ENCODE data around the gene HBA1. TPM values are rescaled to one million over a fixed set of nuclear protein-coding genes. Genes with fewer than 3 reads are reported as not detected.
A peak's percentile ranks its signal among the peaks of the same experiment; 100 is the strongest.
"Not testable (repeated sequence)": the region's sequence is repeated elsewhere in the genome, so short reads cannot be mapped to it uniquely, and the experiment has no call there.

The HBA1 gene
- total RNA-seq, 1 donor: not detected

DNA sequence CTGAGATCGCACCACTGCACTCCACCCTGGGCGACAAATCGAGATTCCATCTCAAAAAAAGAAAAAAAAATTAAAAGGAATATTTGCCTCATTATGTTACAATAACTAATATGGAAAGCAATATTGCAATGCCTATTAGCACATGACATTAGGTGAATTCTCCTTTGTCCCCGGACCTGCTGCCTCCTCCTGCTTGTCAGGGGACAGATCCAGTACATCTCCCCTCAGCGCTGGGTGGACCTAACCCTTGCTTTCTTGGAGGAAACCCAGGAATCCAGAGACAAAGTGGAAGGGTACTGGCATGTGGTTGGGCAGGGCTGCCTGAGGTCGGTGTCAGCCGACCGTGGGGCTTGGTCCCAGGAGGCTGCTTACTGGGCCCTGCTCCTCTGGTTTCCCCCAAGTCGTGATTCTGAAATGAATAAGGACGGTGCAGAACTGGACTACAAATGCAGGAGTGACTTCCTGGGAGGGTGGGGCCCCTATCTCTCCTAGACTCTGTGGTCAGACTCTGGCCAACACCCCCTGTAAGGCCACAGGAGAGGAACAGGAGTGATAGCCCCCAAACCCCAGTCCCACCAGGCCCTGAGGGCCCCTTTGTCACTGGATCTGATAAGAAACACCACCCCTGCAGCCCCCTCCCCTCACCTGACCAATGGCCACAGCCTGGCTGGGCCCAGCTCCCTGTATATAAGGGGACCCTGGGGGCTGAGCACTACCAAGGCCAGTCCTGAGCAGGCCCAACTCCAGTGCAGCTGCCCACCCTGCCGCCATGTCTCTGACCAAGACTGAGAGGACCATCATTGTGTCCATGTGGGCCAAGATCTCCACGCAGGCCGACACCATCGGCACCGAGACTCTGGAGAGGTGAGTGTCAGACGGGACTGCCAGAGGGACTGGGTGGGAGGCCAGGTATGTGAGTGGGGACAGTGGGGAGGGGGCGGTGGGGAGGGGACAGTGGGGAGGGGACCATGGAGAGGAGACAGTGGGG lies 24.0 kb upstream of the HBA1 start, which contains the start of gene HBZ:
Gene HBZ, plus strand, starts transcription at position 504 of the 988 bp plus-strand sequence. Its CDS starts 266 bp downstream, at position 770.
- TF ChIP-seq, protein P1, sequence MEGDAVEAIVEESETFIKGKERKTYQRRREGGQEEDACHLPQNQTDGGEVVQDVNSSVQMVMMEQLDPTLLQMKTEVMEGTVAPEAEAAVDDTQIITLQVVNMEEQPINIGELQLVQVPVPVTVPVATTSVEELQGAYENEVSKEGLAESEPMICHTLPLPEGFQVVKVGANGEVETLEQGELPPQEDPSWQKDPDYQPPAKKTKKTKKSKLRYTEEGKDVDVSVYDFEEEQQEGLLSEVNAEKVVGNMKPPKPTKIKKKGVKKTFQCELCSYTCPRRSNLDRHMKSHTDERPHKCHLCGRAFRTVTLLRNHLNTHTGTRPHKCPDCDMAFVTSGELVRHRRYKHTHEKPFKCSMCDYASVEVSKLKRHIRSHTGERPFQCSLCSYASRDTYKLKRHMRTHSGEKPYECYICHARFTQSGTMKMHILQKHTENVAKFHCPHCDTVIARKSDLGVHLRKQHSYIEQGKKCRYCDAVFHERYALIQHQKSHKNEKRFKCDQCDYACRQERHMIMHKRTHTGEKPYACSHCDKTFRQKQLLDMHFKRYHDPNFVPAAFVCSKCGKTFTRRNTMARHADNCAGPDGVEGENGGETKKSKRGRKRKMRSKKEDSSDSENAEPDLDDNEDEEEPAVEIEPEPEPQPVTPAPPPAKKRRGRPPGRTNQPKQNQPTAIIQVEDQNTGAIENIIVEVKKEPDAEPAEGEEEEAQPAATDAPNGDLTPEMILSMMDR (IDR thresholded peaks at IDR 0.05; ENCODE audit: insufficient read depth, low read length): no peak
- no peak within 1 kb of the TSS for H3K4me3 ChIP-seq (ENCODE audit: low read depth, low read length)
- DNase-seq (ENCODE audit: low read depth): no peak

DNA sequence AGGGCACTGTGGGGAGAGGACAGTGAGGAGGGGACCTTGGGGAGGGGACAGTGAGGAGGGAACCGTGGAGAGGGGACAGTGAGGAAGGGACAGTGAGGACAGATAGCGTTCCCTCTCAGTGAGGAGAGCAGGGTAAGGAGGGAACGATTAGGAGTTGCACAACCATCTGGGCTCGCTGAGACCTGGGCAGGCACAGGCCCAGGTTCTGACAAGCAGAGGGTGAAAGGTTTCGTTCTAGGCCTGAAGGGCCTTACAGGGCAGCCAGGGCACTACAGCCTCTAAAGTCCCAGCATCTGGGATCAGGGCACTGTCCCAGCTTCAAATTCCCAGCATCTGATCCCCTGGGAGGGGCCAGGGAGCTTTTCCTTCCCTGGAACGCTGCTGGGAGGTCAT lies 23.4 kb upstream of the HBA1 start:
- DNase-seq (ENCODE audit: low read depth): not testable (repeated sequence)

DNA sequence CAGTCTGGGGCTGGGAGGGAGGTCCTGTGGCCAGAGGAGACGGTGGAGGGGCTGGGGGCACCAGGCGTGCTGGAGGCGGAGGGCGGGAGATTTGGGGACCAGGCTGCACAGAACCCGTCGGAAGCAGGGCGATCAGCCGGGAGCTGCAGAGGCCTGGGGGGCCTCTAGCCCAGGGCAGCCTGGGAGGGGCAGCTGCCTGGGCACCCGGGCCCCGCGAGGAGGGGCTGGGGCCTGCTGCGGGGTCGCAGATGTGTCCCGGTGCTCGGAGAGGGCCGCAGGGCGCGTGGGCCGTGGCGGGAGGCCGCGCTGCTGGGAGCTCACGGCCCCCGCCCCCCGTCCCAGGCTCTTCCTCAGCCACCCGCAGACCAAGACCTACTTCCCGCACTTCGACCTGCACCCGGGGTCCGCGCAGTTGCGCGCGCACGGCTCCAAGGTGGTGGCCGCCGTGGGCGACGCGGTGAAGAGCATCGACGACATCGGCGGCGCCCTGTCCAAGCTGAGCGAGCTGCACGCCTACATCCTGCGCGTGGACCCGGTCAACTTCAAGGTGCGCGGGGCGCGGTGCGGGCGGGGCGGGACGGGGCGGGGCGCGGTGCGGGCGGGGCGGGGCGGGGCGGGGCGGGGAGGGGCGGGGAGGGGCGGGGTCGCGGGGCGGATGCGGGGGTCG lies 22.8 kb upstream of the HBA1 start:
- H3K4me3 ChIP-seq (ENCODE audit: low read depth, low read length); DNase-seq (ENCODE audit: low read depth): not testable (repeated sequence)

More for the DNA sequence above, 23.4 kb upstream of the HBA1 start:
- H3K4me3 ChIP-seq (ENCODE audit: low read depth, low read length): not testable (repeated sequence)

DNA sequence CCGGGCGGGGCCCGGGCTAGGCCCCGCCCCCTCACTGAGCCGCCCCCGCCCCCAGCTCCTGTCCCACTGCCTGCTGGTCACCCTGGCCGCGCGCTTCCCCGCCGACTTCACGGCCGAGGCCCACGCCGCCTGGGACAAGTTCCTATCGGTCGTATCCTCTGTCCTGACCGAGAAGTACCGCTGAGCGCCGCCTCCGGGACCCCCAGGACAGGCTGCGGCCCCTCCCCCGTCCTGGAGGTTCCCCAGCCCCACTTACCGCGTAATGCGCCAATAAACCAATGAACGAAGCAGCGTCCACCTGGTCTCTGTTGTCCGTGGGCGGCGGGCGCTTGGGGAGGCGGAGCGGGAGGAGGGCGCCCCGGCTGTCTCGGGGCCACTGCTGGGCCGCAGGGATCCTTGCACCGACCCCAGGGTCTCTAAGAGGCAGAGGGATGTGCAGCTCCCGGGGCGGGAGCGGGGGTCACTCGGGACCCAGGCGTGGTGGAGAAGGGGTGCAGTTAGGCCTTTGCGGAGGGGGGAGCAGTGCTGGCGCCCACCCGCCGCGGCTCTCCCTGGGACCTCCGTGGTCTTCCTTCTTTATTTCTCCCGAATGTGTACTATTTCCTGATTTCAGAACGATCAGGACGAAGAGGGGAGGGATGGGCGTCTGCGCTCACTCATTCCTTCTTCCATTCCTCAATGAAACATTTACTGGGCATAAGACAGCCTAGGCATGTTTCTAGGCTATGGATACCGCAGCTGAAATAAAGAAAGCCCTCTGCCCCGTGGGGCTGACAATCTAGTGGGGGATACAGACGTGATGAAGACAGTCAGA lies 22.1 kb upstream of the HBA1 start:
- TF ChIP-seq, protein P1 (IDR thresholded peaks at IDR 0.05; ENCODE audit: insufficient read depth, low read length): no peak
- DNase-seq (ENCODE audit: low read depth): no peak
- peak overlapping the region; percentile 54 for H3K4me3 ChIP-seq (ENCODE audit: low read depth, low read length)

DNA sequence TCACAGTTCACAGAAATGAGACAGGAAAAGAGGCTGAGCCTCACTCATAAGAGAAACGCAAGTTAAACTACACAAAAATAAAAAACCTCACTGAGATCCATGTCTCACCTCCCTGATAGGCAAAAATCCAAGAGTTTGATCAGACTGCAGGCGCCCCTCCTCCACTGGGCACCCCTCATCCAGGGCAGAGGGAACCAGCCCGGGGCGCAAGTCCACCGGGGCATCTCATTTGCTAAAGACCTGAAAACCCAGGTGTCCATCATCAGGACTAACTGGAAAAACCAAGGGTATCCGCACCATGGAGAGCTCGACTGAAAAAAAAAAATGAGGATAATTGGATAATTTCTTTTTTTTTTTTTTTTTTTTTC lies 21.5 kb upstream of the HBA1 start:
- TF ChIP-seq, protein P1 (IDR thresholded peaks at IDR 0.05; ENCODE audit: insufficient read depth, low read length): no peak
- no peak overlapping the region for H3K4me3 ChIP-seq (ENCODE audit: low read depth, low read length)
- no peak for DNase-seq (ENCODE audit: low read depth)

DNA sequence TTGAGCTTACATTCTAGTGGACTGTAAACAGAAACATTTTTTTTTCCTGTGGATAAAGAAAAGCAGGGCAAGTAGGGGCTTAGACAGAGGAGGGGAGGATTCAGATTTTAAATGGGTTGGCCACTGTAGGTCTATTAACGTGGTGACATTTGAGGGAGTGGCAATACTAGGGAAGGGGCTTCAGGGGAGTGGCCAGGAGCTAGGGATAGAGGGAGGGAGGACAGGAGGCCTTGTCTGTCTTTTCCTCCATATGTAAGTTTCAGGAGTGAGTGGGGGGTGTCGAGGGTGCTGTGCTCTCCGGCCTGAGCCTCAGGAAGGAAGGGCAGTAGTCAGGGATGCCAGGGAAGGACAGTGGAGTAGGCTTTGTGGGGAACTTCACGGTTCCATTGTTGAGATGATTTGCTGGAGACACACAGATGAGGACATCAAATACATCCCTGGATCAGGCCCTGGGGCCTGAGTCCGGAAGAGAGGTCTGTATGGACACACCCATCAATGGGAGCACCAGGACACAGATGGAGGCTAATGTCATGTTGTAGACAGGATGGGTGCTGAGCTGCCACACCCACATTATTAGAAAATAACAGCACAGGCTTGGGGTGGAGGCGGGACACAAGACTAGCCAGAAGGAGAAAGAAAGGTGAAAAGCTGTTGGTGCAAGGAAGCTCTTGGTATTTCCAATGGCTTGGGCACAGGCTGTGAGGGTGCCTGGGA lies 17.2 kb upstream of the HBA1 start:
- TF ChIP-seq, protein P1 (IDR thresholded peaks at IDR 0.05; ENCODE audit: insufficient read depth, low read length): no peak
- no peak overlapping the region for H3K4me3 ChIP-seq (ENCODE audit: low read depth, low read length)
- DNase-seq (ENCODE audit: low read depth): no peak

DNA sequence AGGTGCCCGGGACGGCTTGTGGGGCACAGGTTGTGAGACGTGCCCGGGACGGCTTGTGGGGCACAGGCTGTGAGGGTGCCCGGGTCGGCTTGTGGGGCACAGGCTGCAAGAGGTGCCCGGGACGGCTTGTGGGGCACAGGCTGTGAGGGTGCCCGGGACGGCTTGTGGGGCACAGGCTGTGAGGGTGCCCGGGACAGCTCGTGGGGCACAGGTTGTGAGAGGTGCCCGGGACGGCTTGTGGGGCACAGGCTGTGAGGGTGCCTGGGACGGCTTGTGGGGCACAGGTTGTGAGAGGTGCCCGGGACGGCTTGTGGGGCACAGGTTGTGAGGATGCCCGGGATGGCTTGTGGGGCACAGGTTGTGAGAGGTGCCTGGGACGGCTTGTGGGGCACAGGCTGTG lies 16.2 kb upstream of the HBA1 start:
- not testable (repeated sequence) for DNase-seq (ENCODE audit: low read depth); H3K4me3 ChIP-seq (ENCODE audit: low read depth, low read length)

Data from fibroblast of the aortic adventitia (primary cell).